Lung (tissue), 12 donors: ENCODE data around the gene CDX2. TPM values are rescaled to one million over a fixed set of nuclear protein-coding genes. Genes with fewer than 3 reads are reported as not detected.
"Not testable (repeated sequence)": the region's sequence is repeated elsewhere in the genome, so short reads cannot be mapped to it uniquely, and the experiment has no call there.

Experiments
- ATAC-seq: fragments of 200-7000 bp; cut with Tn5 transposase; one replicate; pipeline ENCODE4 v1.9.1; 2020; ENCODE audit warnings: moderate number of reproducible peaks; ENCODE audit not compliant: insufficient read depth, low FRiP score
- DNase-seq, 3 donors: peaks; one replicate each; pipeline ENCODE4 v3.0.0-alpha.2; 2013 to 2017
- H3K27ac ChIP-seq, 2 donors: one replicate each; pipeline ENCODE4 v1.5.1; 2013; ENCODE audit warnings: mild to moderate bottlenecking in 2 of 2, moderate library complexity in 2 of 2, control low read depth in 1 of 2, inconsistent platforms in 1 of 2, low read depth in 1 of 2, low read length in 1 of 2
- H3K27me3 ChIP-seq, 3 donors: one replicate each; pipeline ENCODE4 v1.5.1; 2013; ENCODE audit warnings: low read length in 2 of 3; ENCODE audit not compliant: control insufficient read depth in 3 of 3, insufficient read depth in 3 of 3
- H3K36me3 ChIP-seq, 4 donors: one replicate each; pipeline ENCODE4 v1.5.1; 2013; ENCODE audit warnings: low read length in 4 of 4, mild to moderate bottlenecking in 1 of 4, moderate library complexity in 1 of 4; ENCODE audit not compliant: control insufficient read depth in 4 of 4, insufficient read depth in 4 of 4
- H3K4me1 ChIP-seq, 5 donors: one replicate each; pipeline ENCODE4 v1.5.1; 2013; ENCODE audit warnings: low read length in 5 of 5, mild to moderate bottlenecking in 2 of 5, moderate library complexity in 1 of 5; ENCODE audit not compliant: control insufficient read depth in 5 of 5, insufficient read depth in 5 of 5
- H3K4me3 ChIP-seq: one replicate; pipeline ENCODE4 v1.5.1; 2013; ENCODE audit warnings: mild to moderate bottlenecking, control low read depth, moderate library complexity
- H3K9ac ChIP-seq, 2 donors: one replicate each; pipeline ENCODE4 v1.5.1; 2013; ENCODE audit warnings: low read length in 2 of 2, control low read depth in 1 of 2; ENCODE audit not compliant: insufficient read depth in 1 of 2
- H3K9me3 ChIP-seq, 4 donors: one replicate each; pipeline ENCODE4 v1.5.1; 2013; ENCODE audit warnings: low read length in 3 of 4, mild to moderate bottlenecking in 1 of 4, moderate library complexity in 1 of 4; ENCODE audit not compliant: control insufficient read depth in 4 of 4, insufficient read depth in 3 of 4
- WGBS, 2 donors: extraction: QIAGEN DNeasy Blood & Tissue Kit; methylation state at CpG; one replicate each; pipeline ENCODE4 v1.1.7; 2013; 5-methylcytosine and 5-hydroxymethylcytosine counted together
- polyA plus RNA-seq, 2 donors: library from polyadenylated mRNA; stranded (reverse); fragments of 200-250 nt; gene quantifications; one replicate each; pipeline ENCODE4 v1.2.1, GENCODE V29; 2013
- total RNA-seq, 2 donors: library from RNA; depleted of rRNA in 1 of 2; stranded (reverse); fragments of >200 nt in 1 of 2; gene quantifications; one replicate each; pipeline ENCODE4 v1.2.1, GENCODE V29; 2014 to 2021
- TF ChIP-seq, protein P1 (sequence below): IDR thresholded peaks from 2 replicates; pipeline ENCODE4 v1.5.1; 2012; ENCODE audit warnings: mild to moderate bottlenecking; ENCODE audit errors: control extremely low read depth, extremely low read depth
- donor health status: control.
- donor health status: control.
- donor health status: Bipolar disorder and iron deficiency.
- donor health status: healthy.
- donor health status: DM: yes; HTN: yes; CAD: no.

CDX2 gene
- total and polyA plus RNA-seq, 4 donors, result 0.12 TPM; not detected in 3

- no peak overlapping the region for H3K9ac ChIP-seq
- peaks cover 0 to 10% (median 5%) of the 10 kb centered on the region in 5 donors for H3K4me1 ChIP-seq
- no peak overlapping the region for H3K4me3 ChIP-seq
- ATAC-seq (no peak), DNase-seq (no peak)
- TF ChIP-seq, protein P1, sequence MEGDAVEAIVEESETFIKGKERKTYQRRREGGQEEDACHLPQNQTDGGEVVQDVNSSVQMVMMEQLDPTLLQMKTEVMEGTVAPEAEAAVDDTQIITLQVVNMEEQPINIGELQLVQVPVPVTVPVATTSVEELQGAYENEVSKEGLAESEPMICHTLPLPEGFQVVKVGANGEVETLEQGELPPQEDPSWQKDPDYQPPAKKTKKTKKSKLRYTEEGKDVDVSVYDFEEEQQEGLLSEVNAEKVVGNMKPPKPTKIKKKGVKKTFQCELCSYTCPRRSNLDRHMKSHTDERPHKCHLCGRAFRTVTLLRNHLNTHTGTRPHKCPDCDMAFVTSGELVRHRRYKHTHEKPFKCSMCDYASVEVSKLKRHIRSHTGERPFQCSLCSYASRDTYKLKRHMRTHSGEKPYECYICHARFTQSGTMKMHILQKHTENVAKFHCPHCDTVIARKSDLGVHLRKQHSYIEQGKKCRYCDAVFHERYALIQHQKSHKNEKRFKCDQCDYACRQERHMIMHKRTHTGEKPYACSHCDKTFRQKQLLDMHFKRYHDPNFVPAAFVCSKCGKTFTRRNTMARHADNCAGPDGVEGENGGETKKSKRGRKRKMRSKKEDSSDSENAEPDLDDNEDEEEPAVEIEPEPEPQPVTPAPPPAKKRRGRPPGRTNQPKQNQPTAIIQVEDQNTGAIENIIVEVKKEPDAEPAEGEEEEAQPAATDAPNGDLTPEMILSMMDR, result no peak
- peaks cover 0 to 1% (median 0%) of the 10 kb centered on the region in 4 donors for H3K9me3 ChIP-seq
- 11 to 12% methylated on average over 45 of the region's 45 CpGs for WGBS, 2 donors
- peaks cover 32 to 89% (median 84%) of the 10 kb centered on the region in 3 donors for H3K27me3 ChIP-seq
- H3K36me3 ChIP-seq, result no peaks in the 10 kb centered on the region
- H3K27ac ChIP-seq, result no peak overlapping the region
These were observed 3.1 kb downstream of the CDX2 start for GRCh38 chr13:27965740-27966640.

GRCh38 chr13:27965343-27965739 lies 3.8 kb downstream of the CDX2 start:
- H3K27ac ChIP-seq, result no peak overlapping the region
- no peaks in the 10 kb centered on the region for H3K36me3 ChIP-seq
- no peak for ATAC-seq
- H3K9me3 ChIP-seq, result peaks cover 0 to 4% (median 0%) of the 10 kb centered on the region in 4 donors
- H3K27me3 ChIP-seq, result peaks cover 36 to 87% (median 83%) of the 10 kb centered on the region in 3 donors
- no peak overlapping the region for H3K4me3 ChIP-seq
- DNase-seq, result no peak
- TF ChIP-seq, protein P1, result no peak
- WGBS, 2 donors, result 54 to 57% methylated on average over 7 of the region's 7 CpGs
- H3K9ac ChIP-seq, result no peak overlapping the region
- peaks cover 0 to 15% (median 5%) of the 10 kb centered on the region in 5 donors for H3K4me1 ChIP-seq

GRCh38 chr13:27964741-27965323 lies 4.3 kb downstream of the CDX2 start:
- Histone ChIP-seq H3K36me3 (no peaks in the 10 kb centered on the region), H3K9ac (no peak overlapping the region), H3K27me3 (peaks cover 38 to 88% (median 82%) of the 10 kb centered on the region in 3 donors), H3K4me3 (no peak overlapping the region), H3K27ac (no peak overlapping the region), H3K9me3 (peaks cover 0 to 5% (median 0%) of the 10 kb centered on the region in 4 donors), H3K4me1 (peaks cover 0 to 16% (median 5%) of the 10 kb centered on the region in 5 donors)
- ATAC-seq (no peak), DNase-seq (no peak)
- TF ChIP-seq, protein P1, result no peak
- 13 to 17% methylated on average over 15 of the region's 15 CpGs for WGBS, 2 donors

DNA sequence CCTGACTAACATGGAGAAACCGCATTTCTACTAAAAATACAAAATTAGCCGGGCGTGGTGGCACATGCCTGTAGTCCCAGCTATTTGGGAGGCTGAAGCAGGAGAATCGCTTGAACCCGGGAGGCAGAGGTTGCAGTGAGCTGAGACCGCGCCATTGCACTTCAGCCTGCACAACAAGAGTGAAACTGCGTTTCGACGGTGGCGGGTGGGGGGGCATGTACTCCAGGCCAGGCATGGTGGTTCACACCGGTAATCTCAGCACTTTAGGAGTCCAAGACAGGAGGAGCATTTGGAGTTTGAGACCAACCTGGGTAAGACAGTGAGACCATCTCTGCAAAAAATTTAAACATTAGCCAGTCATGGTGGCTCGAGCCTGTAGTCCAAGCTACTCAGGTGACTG lies 4.9 kb downstream of the CDX2 start:
- not testable (repeated sequence) for H3K9me3 ChIP-seq, ATAC-seq, H3K27ac ChIP-seq, H3K4me3 ChIP-seq, H3K9ac ChIP-seq, DNase-seq, H3K36me3 ChIP-seq
- Histone ChIP-seq H3K4me1 (peaks cover 0 to 16% (median 5%) of the 10 kb centered on the region in 5 donors), H3K27me3 (peaks cover 38 to 88% (median 82%) of the 10 kb centered on the region in 3 donors)
- WGBS, 2 donors, result 59 to 62% methylated on average over 13 of the region's 13 CpGs
